Heart left ventricle (tissue), 13 donors: ENCODE measurements around the gene ZNF429.

Source experiments
- CTCF ChIP-seq, 12 donors: fragments of 200-600 bp; sonication (generic) in 4 of 12; IDR thresholded peaks; one replicate each; pipeline versions ENCODE4 v1.5.0 to v1.8.0; 2018 to 2022; ENCODE audit warnings: antibody characterized with exemption in 12 of 12, mild to moderate bottlenecking in 5 of 12
- POLR2A ChIP-seq, 2 donors: fragments of 450-650 bp; IDR thresholded peaks; one replicate each; pipeline ENCODE4 v1.6.1; 2017; ENCODE audit warnings: antibody characterized with exemption in 2 of 2, mild to moderate bottlenecking in 2 of 2, moderate library complexity in 2 of 2
- donor health status: ischemic (EF 13 %, LVEDD 7.1; RV severe dilation, severe dysfunction).
- donor health status: DM: no; HTN: yes; CAD: no.
- donor health status: DM: no; HTN: no; CAD: no.
- donor health status: ischemic (EF 25% LVEDD 6.9; RV normal size, moderate dysfunction).
- donor health status: ischemic (EF 25% LVEDD 5.7; RV mildly dilated, moderate dysfunction).
- donor health status: ischemic (EF 35%, LVEDD 5.7; RV mildly dilated, moderate dysfunction).
- donor health status: nonischemic (EF 11% LVEDD 7.7; RV severe dilation, severe dysfunction).
- donor health status: DM: yes; HTN: yes; CAD: no.
- donor health status: PGD.
- donor health status: ischemic (EF 29% LVEDD 5.4; RV normal size, mild dysfunction).
- donor health status: nonischemic (EF 23%, LVEDD 6.1; RV moderate dilation, normal function).

- TF ChIP-seq CTCF (IDR thresholded peaks at IDR 0.05) (no peak), POLR2A (IDR thresholded peaks at IDR 0.05) (no peak)
Observed at GRCh38 chr19:21580101-21580500, 74.7 kb downstream of the ZNF429 start.
